Upper lobe of left lung (tissue), 6 donors: ENCODE data around the gene LARP4B. TPM values are rescaled to one million over a fixed set of nuclear protein-coding genes. Genes with fewer than 3 reads are reported as not detected.
A peak's percentile ranks its signal among the peaks of the same experiment; 100 is the strongest.

Experiments used
- ATAC-seq, 2 donors: fragments of 200-7000 bp; cut with Tn5 transposase; one replicate each; pipeline ENCODE4 v1.9.1; 2022; ENCODE audit warnings: mild to moderate bottlenecking in 2 of 2, moderate library complexity in 2 of 2; ENCODE audit not compliant: low FRiP score in 2 of 2
- DNase-seq, 2 donors: peaks; one replicate each; pipeline ENCODE4 v3.0.0-alpha.2; 2019 to 2020
- H3K27ac ChIP-seq, 4 donors: fragments of 200-600 bp; sonication (generic); one replicate each; pipeline ENCODE4 v1.5.1; 2016 to 2019
- H3K27me3 ChIP-seq, 4 donors: fragments of 200-600 bp; sonication (generic); one replicate each; pipeline ENCODE4 v1.5.1; 2017 to 2019
- H3K36me3 ChIP-seq, 4 donors: fragments of 200-600 bp; sonication (generic); one replicate each; pipeline ENCODE4 v1.5.1; 2016 to 2019
- H3K4me1 ChIP-seq, 4 donors: fragments of 200-600 bp; sonication (generic); one replicate each; pipeline ENCODE4 v1.5.1; 2018 to 2019
- H3K4me3 ChIP-seq, 4 donors: fragments of 200-600 bp; sonication (generic); one replicate each; pipeline ENCODE4 v1.5.1; 2017 to 2019; ENCODE audit warnings: mild to moderate bottlenecking in 2 of 4, moderate library complexity in 1 of 4
- H3K9me3 ChIP-seq, 4 donors: fragments of 200-600 bp; sonication (generic); one replicate each; pipeline ENCODE4 v1.5.1; 2018 to 2019
- CTCF ChIP-seq, 6 experiments: fragments of 450-650 bp in 4 of 6; fragments of 200-600 bp in 2 of 6; sonication (generic) in 2 of 6; IDR thresholded peaks; one replicate each; pipeline ENCODE4 v1.5.1; 2016 to 2019; ENCODE audit warnings: antibody characterized with exemption in 6 of 6
- EP300 ChIP-seq, 4 donors: sonication (generic); formaldehyde crosslinking; IDR thresholded peaks; one replicate each; pipeline ENCODE4 v1.5.1; 2017; ENCODE audit warnings: antibody characterized with exemption in 4 of 4, control low read depth in 2 of 4
- POLR2A ChIP-seq, 4 donors: fragments of 450-650 bp; IDR thresholded peaks; one replicate each; pipeline ENCODE4 v1.5.1; 2016 to 2017; ENCODE audit warnings: antibody characterized with exemption in 4 of 4, mild to moderate bottlenecking in 2 of 4
- POLR2AphosphoS5 ChIP-seq, 2 donors: sonication (generic); formaldehyde crosslinking; IDR thresholded peaks; one replicate each; pipeline ENCODE4 v1.5.1; 2017; ENCODE audit warnings: antibody characterized with exemption in 2 of 2
- WGBS, 2 donors: methylation state at CpG; one replicate each; pipeline ENCODE4 v1.1.5; 2017 to 2018; 5-methylcytosine and 5-hydroxymethylcytosine counted together
- total RNA-seq, 6 donors: library from RNA; depleted of rRNA in 4 of 6; stranded (reverse); fragments of >200 nt in 4 of 6; gene quantifications; one replicate each; pipeline versions ENCODE4 v1.1.0 to v1.2.1, GENCODE V29; 2016 to 2021
- donor health status: DM: no; HTN: no; CAD: no; lungs with moderate emphysema.
- donor health status: DM: no; HTN: yes; CAD: no; lungs with severe emphysema.

Gene LARP4B
- total RNA-seq, 6 donors from 2014 or later = 106 to 154 (median 139) TPM

- WGBS, 2 donors = 79 to 83% methylated on average over 13 to 32 of the region's 32 CpGs
- Histone ChIP-seq H3K9me3 (no peaks in the 10 kb centered on the region), H3K27me3 (peaks cover 0 to 10% (median 2%) of the 10 kb centered on the region in 4 donors), H3K27ac (no peak overlapping the region), H3K4me1 (peaks cover 8 to 27% (median 16%) of the 10 kb centered on the region in 4 donors), H3K4me3 (no peak overlapping the region), H3K36me3 (no peaks in the 10 kb centered on the region)
- ATAC-seq (no peak), DNase-seq (peak in 1 of 2 donors; percentile 15)
- TF ChIP-seq CTCF (IDR thresholded peaks at IDR 0.05) (no peak), POLR2AphosphoS5 (IDR thresholded peaks at IDR 0.05) (no peak), POLR2A (IDR thresholded peaks at IDR 0.05) (no peak), EP300 (IDR thresholded peaks at IDR 0.05) (no peak)
These were observed 143.4 kb downstream of the LARP4B start for GRCh38 chr10:787933-788651.

- H3K9me3 ChIP-seq = no peaks in the 10 kb centered on the region
- H3K36me3 ChIP-seq = no peaks in the 10 kb centered on the region
- TF ChIP-seq POLR2AphosphoS5 (IDR thresholded peaks at IDR 0.05) (no peak), EP300 (IDR thresholded peaks at IDR 0.05) (no peak), CTCF (IDR thresholded peaks at IDR 0.05) (no peak), POLR2A (IDR thresholded peaks at IDR 0.05) (no peak)
- peaks cover 8 to 27% (median 16%) of the 10 kb centered on the region in 4 donors for H3K4me1 ChIP-seq
- no peak overlapping the region for H3K4me3 ChIP-seq
- peaks cover 0 to 10% (median 2%) of the 10 kb centered on the region in 4 donors for H3K27me3 ChIP-seq
- DNase-seq (peak; percentile 20 to 77), ATAC-seq (no peak)
- no peak overlapping the region for H3K27ac ChIP-seq
- 91 to 92% methylated on average over 36 to 37 of the region's 44 CpGs for WGBS, 2 donors
These were observed 144.7 kb downstream of the LARP4B start for GRCh38 chr10:786633-787474.

GRCh38 chr10:785861-786214, 145.7 kb downstream of the LARP4B start:
- Histone ChIP-seq H3K4me1 (peaks cover 8 to 27% (median 16%) of the 10 kb centered on the region in 4 donors), H3K4me3 (no peak overlapping the region), H3K9me3 (no peaks in the 10 kb centered on the region), H3K36me3 (no peaks in the 10 kb centered on the region), H3K27me3 (peaks cover 0 to 10% (median 2%) of the 10 kb centered on the region in 4 donors), H3K27ac (no peak overlapping the region)
- TF ChIP-seq EP300 (IDR thresholded peaks at IDR 0.05) (no peak), POLR2AphosphoS5 (IDR thresholded peaks at IDR 0.05) (no peak), POLR2A (IDR thresholded peaks at IDR 0.05) (no peak), CTCF (IDR thresholded peaks at IDR 0.05) (no peak)
- DNase-seq (peak; percentile 9 to 73), ATAC-seq (no peak)
- 73 to 79% methylated on average over 10 to 12 of the region's 15 CpGs for WGBS, 2 donors

DNA sequence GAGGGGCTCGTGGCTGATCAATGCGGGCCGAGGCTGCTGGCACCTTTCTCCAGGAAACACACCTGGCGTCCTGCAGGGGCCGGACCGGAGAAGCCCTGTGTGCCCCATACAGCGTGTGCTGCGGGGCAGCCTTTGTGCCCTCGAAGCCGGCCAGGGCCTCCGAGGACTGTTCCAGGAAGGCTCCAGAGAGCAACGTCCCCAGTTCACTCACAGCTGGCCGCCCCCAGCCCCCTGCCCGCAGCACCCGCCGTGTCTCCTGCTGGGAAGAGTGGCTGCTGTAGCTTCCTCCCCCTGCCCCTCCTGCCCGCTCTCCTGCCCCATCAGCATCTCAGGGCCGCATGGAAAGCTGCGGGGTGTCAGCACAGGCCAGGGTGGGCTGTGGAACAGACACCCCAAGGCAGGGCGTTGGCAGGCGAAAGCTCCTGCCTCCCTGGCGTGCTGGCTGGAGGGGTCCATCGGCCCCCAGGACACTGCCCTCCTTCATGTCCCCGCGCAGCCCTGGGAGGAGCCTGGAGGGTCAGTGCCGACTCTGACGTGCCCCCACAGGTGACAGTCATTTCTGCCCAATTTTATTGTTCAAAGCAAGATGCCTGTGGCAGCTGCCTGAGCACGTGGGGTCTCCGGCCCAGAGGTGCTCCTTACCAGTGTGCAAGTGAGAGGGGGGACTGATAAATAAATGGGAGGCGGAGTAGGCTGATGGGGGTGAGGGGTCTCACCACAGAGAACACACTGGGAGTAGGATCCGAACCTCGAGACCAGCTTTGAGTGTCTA, 146.2 kb downstream of the LARP4B start:
- Histone ChIP-seq H3K27me3 (peaks cover 0 to 10% (median 2%) of the 10 kb centered on the region in 4 donors), H3K9me3 (no peaks in the 10 kb centered on the region), H3K4me3 (peak overlapping the region in 2 of 4 donors; percentile 22 to 24), H3K36me3 (no peaks in the 10 kb centered on the region), H3K27ac (no peak overlapping the region), H3K4me1 (peaks cover 8 to 27% (median 16%) of the 10 kb centered on the region in 4 donors)
- 51 to 89% methylated on average over 11 to 30 of the region's 32 CpGs for WGBS, 2 donors
- ATAC-seq (peak in 1 of 2 donors; percentile 21), DNase-seq (peak in 1 of 2 donors; percentile 14)
- TF ChIP-seq POLR2A (IDR thresholded peaks at IDR 0.05) (no peak), CTCF (IDR thresholded peaks at IDR 0.05) (peak in 1 of 6 experiments; percentile 4)
